Measurements from ENCODE around the gene IL18.
A peak's percentile ranks its signal among the peaks of the same experiment; 100 is the strongest.
"Not testable (repeated sequence)": the region's sequence is repeated elsewhere in the genome, so short reads cannot be mapped to it uniquely, and the experiment has no call there.

The IL18 gene

GRCh38 chr11:112127056-112127455 is 36.8 kb downstream of the IL18 start:
- DNase-seq (ENCODE audit: insufficient read length, low spot score): no peak
- FAIRE-seq: no peak

DNA sequence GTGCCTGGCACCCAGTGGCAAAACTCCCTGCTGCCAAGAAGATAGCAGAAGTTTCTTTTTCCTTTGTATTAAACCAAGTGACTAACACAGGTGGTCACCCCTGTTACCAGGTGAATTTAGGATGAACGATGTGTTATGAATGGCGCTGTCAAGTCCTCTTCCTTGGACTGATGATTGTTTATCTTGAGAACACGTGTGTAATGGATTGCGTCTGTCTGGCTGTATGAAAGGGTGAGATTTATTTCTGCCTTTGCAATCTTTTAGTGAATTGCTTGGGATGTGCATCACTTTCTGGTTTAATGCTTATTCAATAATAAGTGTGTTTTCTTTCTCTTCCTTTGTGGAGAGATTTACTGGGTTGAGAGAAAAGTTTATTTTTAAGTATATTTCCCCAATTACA is 40.8 kb downstream of the IL18 start:
- no peak for DNase-seq (ENCODE audit: insufficient read length, low spot score)
- peak; percentile 89 for FAIRE-seq

GRCh38 chr11:112121981-112122615 is 41.8 kb downstream of the IL18 start:
- DNase-seq (ENCODE audit: insufficient read length, low spot score) (no peak), FAIRE-seq (peak; percentile 59)

DNA sequence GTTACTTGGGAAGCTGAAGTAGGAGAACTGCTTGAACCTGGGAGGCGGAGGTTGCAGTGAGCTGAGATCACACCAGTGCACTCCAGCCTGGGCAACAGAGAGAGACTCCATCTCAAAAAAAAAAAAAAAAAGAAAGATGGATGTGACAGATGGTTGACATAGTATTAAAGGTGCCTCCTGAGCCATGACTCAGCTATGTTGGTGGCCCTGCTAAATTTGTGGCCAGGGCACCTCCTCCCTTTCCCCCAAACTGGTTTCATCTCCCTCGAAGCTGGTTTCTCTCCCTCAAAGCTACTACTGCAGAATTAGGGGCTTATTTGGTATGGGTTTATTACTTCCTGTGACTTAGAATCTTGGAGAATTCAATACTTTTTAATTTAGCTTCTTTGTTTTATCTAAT is 45.7 kb downstream of the IL18 start:
- DNase-seq (ENCODE audit: insufficient read length, low spot score) (no peak), FAIRE-seq (no peak)

DNA sequence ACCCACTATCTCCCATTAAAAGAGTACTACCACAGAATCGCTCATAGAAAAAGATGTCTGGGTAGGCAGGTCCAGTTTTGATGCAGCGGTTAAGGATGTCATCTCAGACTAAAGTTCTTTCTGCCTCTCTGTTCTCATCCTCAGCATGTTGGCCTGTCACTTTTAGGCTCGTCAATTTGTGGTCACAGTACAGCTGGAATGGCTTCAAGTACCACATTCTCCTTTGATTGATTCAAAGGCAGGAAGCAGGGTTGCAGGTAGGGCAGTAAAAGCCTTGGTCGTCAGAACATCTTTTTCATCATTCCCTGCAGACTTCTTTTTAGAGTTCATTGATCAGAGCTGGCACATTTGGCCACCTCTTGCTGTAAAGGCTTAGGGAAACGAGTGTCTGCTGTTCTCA is 48.5 kb downstream of the IL18 start:
- FAIRE-seq (peak; percentile 90), DNase-seq (ENCODE audit: insufficient read length, low spot score) (no peak)

- no peak for FAIRE-seq
Measured at GRCh38 chr11:112114460-112114859, 49.4 kb downstream of the IL18 start.

GRCh38 chr11:112113539-112114457 is 50.1 kb downstream of the IL18 start:
- DNase-seq (ENCODE audit: insufficient read length, low spot score) (peak; percentile 76), FAIRE-seq (peak; percentile 81)

More at GRCh38 chr11:112114460-112114859, 49.4 kb downstream of the IL18 start:
- DNase-seq (ENCODE audit: insufficient read length, low spot score): no peak

DNA sequence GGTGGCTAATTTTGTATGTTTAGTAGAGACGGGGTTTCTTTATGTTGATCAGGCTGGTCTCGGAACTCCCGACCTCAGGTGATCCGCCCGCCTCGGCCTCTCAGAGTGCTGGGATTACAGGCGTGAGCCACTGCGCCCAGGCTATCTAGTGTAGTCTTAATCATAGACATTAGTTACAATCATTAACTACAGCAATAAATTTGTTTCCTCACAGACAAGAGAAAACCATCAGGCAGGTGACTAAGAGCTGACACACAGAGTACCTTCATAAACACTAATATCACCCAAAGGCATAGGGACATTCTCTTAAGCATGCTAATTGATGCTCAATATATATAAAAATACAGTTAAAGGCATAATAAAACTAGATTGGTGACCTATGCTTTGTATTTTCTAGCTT is 57.8 kb downstream of the IL18 start:
- FAIRE-seq (peak; percentile 31), DNase-seq (ENCODE audit: insufficient read length, low spot score) (no peak)

- FAIRE-seq: peak; percentile 83
- DNase-seq (ENCODE audit: insufficient read length, low spot score): no peak
Measured at GRCh38 chr11:112103446-112103845, 60.4 kb downstream of the IL18 start.

GRCh38 chr11:112100462-112100861 is 63.4 kb downstream of the IL18 start:
- no peak for FAIRE-seq
- no peak for DNase-seq (ENCODE audit: insufficient read length, low spot score)

- FAIRE-seq (peak; percentile 67), DNase-seq (ENCODE audit: insufficient read length, low spot score) (no peak)
Measured at GRCh38 chr11:112097734-112098528, 66.0 kb downstream of the IL18 start.

DNA sequence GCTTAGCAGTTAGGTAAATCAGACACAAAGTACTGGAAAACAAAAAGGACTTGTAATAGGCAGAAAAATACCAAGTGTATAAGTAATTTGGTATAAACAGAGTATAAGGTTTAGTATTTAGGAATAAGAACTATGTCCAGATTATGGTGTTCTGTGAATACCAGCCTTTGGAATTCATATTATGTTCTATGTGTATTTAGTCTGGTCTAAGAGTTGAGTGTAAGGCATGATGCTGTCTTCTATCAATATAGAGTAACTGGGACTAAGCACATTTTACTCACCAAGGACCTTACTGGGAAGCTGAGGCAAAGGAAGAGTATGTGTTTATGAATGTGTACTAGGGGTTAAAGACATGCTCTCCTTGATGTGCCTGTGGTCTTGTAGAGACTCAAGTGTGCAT is 67.7 kb downstream of the IL18 start:
- DNase-seq (ENCODE audit: insufficient read length, low spot score) (no peak), FAIRE-seq (peak; percentile 23)

DNA sequence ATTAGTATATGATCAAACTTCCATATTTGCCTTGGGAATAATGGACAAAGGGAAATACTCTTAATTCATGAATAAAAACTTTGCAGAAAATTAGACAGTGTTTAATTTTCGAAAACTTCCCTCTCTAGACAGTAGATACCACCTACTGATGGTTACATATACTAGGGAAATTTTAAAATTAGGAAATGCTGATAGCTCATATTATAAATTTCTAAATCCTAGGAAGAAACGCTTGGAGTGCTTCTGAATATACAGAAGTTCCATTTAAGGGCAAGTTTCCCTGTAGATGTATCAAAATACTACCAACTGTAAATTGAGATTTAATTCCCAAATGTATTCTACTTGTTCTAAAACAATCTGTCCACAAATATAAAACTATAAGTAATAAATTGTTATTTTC is 68.6 kb downstream of the IL18 start:
- not testable (repeated sequence) for FAIRE-seq; DNase-seq (ENCODE audit: insufficient read length, low spot score)

All from HTR-8/SVneo (cell line).